ENCODE results near the gene NOP9. TPM values are rescaled to one million over a fixed set of nuclear protein-coding genes. Genes with fewer than 3 reads are reported as not detected.

Gene NOP9
- total RNA-seq, 2 experiments from 2014 or later = 46.1 to 49.3 TPM

GRCh38 chr14:24329736-24330135 lies 30.1 kb downstream of the NOP9 start:
- ChIA-PET CTCF (interaction anchor here (1.4 to 17.7 kb wide), 3 partner anchors 10 to 103 kb away, joined by 4 to 334 read pairs (median 8); partner anchors contain the start of genes CBLN3, DHRS1, KHNYN and NOP9), POLR2A (interaction anchor here (1.3 kb wide), 1 partner anchor 20 kb away, joined by 3 read pairs; the partner anchor contains the start of gene LTB4R2)

GRCh38 chr14:24330973-24331674 lies 31.5 kb downstream of the NOP9 start:
- ChIA-PET CTCF (interaction anchor here (0.7 to 17.7 kb wide), 8 partner anchors 9 to 110 kb away, joined by 3 to 334 read pairs (median 5); partner anchors contain the start of genes CBLN3, CIDEB, KHNYN and LTB4R), POLR2A (no interaction called here)

GRCh38 chr14:24331731-24332267 lies 32.1 kb downstream of the NOP9 start:
- POLR2A ChIA-PET = interaction anchor here (0.5 to 1.0 kb wide), 4 partner anchors 98 to 222 kb away, joined by 3 to 7 read pairs (median 4); partner anchors contain the start of genes KHNYN and SDR39U1

GRCh38 chr14:24332268-24332993 lies 32.8 kb downstream of the NOP9 start:
- CTCF ChIA-PET = interaction anchor here (0.7 to 17.7 kb wide), 24 partner anchors 10 to 217 kb away, joined by 3 to 334 read pairs (median 4); partner anchors contain the start of genes CBLN3, CIDEB, KHNYN and LTB4R
- POLR2A ChIA-PET = interaction anchor here (0.5 to 2.4 kb wide), 8 partner anchors 91 to 223 kb away, joined by 3 to 37 read pairs (median 5); partner anchors contain the start of genes CBLN3, KHNYN and SDR39U1

More at GRCh38 chr14:24331731-24332267, 32.1 kb downstream of the NOP9 start:
- CTCF ChIA-PET = interaction anchor here (0.7 to 17.7 kb wide), 13 partner anchors 9 to 216 kb away, joined by 3 to 334 read pairs (median 5); partner anchors contain the start of genes CBLN3, CIDEB, KHNYN and LTB4R

- POLR2A ChIA-PET = interaction anchor here (0.7 to 2.4 kb wide), 2 partner anchors 96 to 99 kb away, joined by 3 to 37 read pairs; partner anchors contain the start of genes CBLN3 and KHNYN
- CTCF ChIA-PET = interaction anchor here (1.2 to 17.7 kb wide), 10 partner anchors 11 to 139 kb away, joined by 3 to 334 read pairs (median 8); partner anchors contain the start of genes CBLN3, CIDEB, KHNYN and LTB4R
Measured at GRCh38 chr14:24334431-24335291, 35.0 kb downstream of the NOP9 start, which contains the start of gene ADCY4. Gene ADCY4, minus strand, starts transcription at chr14:24335071. Its CDS starts 419 bp downstream, at chr14:24334652.

GRCh38 chr14:24335461-24336171 lies 36.0 kb downstream of the NOP9 start:
- ChIA-PET POLR2A (interaction anchor here (1.4 kb wide), 1 partner anchor 95 kb away, joined by 3 read pairs; no protein-coding TSS in a partner anchor), CTCF (interaction anchor here (17.7 kb wide), 1 partner anchor 97 kb away, joined by 334 read pairs; the partner anchor contains the start of genes CBLN3 and KHNYN)

GRCh38 chr14:24337144-24337823 lies 37.6 kb downstream of the NOP9 start:
- CTCF ChIA-PET = interaction anchor here (1.0 to 17.7 kb wide), 2 partner anchors 9 to 96 kb away, joined by 4 to 334 read pairs; partner anchors contain the start of genes CBLN3 and KHNYN
- POLR2A ChIA-PET = no interaction called here

- POLR2A ChIA-PET = no interaction called here
Measured at GRCh38 chr14:24337824-24338175, 38.1 kb downstream of the NOP9 start.

GRCh38 chr14:24338843-24339242 lies 39.2 kb downstream of the NOP9 start:
- POLR2A ChIA-PET = interaction anchor here (1.5 kb wide), 1 partner anchor 91 kb away, joined by 5 read pairs; the partner anchor contains the start of gene KHNYN

More at GRCh38 chr14:24337824-24338175, 38.1 kb downstream of the NOP9 start:
- CTCF ChIA-PET = interaction anchor here (17.7 kb wide), 1 partner anchor 95 kb away, joined by 334 read pairs; the partner anchor contains the start of genes CBLN3 and KHNYN

GRCh38 chr14:24339284-24340151 lies 39.9 kb downstream of the NOP9 start, which contains the start of gene RIPK3:
Gene RIPK3, minus strand, starts transcription at chr14:24339991. Its CDS starts 165 bp downstream, at chr14:24339826.
- POLR2A ChIA-PET = interaction anchor here (1.3 to 1.5 kb wide), 2 partner anchors 91 kb away, joined by 5 to 6 read pairs; partner anchors contain the start of gene KHNYN

More at GRCh38 chr14:24338843-24339242, 39.2 kb downstream of the NOP9 start:
- CTCF ChIA-PET = interaction anchor here (17.7 kb wide), 1 partner anchor 94 kb away, joined by 334 read pairs; the partner anchor contains the start of genes CBLN3 and KHNYN

GRCh38 chr14:24340606-24341005 lies 41.0 kb downstream of the NOP9 start:
- POLR2A ChIA-PET = interaction anchor here (0.6 to 1.3 kb wide), 2 partner anchors 14 to 90 kb away, joined by 6 read pairs; no protein-coding TSS in a partner anchor
- CTCF ChIA-PET = interaction anchor here (0.7 to 17.7 kb wide), 4 partner anchors 12 to 98 kb away, joined by 3 to 334 read pairs (median 4); partner anchors contain the start of genes CBLN3 and KHNYN

More at GRCh38 chr14:24339284-24340151, 39.9 kb downstream of the NOP9 start, which contains the start of gene RIPK3:
- CTCF ChIA-PET = interaction anchor here (0.7 to 17.7 kb wide), 4 partner anchors 10 to 93 kb away, joined by 3 to 334 read pairs (median 4); partner anchors contain the start of genes CBLN3 and KHNYN

GRCh38 chr14:24342889-24343288 lies 43.2 kb downstream of the NOP9 start:
- ChIA-PET POLR2A (no interaction called here), CTCF (interaction anchor here (1.0 kb wide), 2 partner anchors 27 to 89 kb away, joined by 3 to 4 read pairs; no protein-coding TSS in a partner anchor)

- POLR2A ChIA-PET = no interaction called here
- CTCF ChIA-PET = interaction anchor here (0.6 to 1.6 kb wide), 4 partner anchors 11 to 93 kb away, joined by 3 to 6 read pairs (median 4); no protein-coding TSS in a partner anchor
Measured at GRCh38 chr14:24343795-24344660, 44.4 kb downstream of the NOP9 start.

- CTCF ChIA-PET = no interaction called here
- POLR2A ChIA-PET = no interaction called here
Measured at GRCh38 chr14:24347134-24347533, 47.5 kb downstream of the NOP9 start.

All from activated CD8-positive, alpha-beta memory T cell treated with anti-CD3 and anti-CD28 coated beads for 36 hours (primary cell).